ENCODE data around the gene THRAP3.
"Not testable (repeated sequence)": the region's sequence is repeated elsewhere in the genome, so short reads cannot be mapped to it uniquely, and the experiment has no call there.

Gene THRAP3, protein sequence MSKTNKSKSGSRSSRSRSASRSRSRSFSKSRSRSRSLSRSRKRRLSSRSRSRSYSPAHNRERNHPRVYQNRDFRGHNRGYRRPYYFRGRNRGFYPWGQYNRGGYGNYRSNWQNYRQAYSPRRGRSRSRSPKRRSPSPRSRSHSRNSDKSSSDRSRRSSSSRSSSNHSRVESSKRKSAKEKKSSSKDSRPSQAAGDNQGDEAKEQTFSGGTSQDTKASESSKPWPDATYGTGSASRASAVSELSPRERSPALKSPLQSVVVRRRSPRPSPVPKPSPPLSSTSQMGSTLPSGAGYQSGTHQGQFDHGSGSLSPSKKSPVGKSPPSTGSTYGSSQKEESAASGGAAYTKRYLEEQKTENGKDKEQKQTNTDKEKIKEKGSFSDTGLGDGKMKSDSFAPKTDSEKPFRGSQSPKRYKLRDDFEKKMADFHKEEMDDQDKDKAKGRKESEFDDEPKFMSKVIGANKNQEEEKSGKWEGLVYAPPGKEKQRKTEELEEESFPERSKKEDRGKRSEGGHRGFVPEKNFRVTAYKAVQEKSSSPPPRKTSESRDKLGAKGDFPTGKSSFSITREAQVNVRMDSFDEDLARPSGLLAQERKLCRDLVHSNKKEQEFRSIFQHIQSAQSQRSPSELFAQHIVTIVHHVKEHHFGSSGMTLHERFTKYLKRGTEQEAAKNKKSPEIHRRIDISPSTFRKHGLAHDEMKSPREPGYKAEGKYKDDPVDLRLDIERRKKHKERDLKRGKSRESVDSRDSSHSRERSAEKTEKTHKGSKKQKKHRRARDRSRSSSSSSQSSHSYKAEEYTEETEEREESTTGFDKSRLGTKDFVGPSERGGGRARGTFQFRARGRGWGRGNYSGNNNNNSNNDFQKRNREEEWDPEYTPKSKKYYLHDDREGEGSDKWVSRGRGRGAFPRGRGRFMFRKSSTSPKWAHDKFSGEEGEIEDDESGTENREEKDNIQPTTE

GRCh38 chr1:36223996-36224536 is at the start of gene THRAP3:
THRAP3 (plus strand) TSS chr1:36224443; CDS start chr1:36282564, 58,121 bp downstream.
- ATAC-seq (ENCODE audit: low read depth): peak; percentile 83
- peaks cover 22% of the 10 kb centered on the region for H3K4me1 Mint-ChIP-seq
- peaks cover 8% of the 10 kb centered on the region for H3K36me3 Mint-ChIP-seq
- no peaks in the 10 kb centered on the region for H3K27me3 Mint-ChIP-seq
- peak within 1 kb of the TSS; percentile 100 for H3K27ac Mint-ChIP-seq
- peak; percentile 97 to 99 for DNase-seq (ENCODE audit: low spot score in 2 of 2)
- H3K9me3 Mint-ChIP-seq: no peaks in the 10 kb centered on the region
- H3K4me3 Mint-ChIP-seq: peak within 1 kb of the TSS; percentile 99

DNA sequence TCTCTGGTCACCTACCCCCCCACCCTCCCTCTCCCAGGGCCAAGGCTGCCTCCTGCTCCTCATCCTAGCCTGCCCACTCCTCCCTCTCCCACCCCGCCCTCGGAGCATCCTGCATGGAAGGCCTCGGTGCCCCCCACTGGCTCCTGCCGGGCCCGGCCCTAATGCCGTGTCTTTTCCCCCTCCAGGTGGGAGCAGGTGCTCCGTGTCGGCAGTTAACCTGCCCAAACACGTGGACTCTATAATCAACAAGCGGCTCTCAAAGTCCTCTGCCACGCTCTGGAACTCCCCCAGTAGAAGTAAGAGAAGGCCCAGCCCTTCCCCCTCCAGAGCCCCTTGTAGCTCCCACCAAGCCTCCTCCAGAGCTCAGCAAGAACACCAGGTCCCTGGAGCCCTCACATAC is 49.5 kb upstream of the THRAP3 start:
- Mint-ChIP-seq H3K36me3 (peaks cover 28% of the 10 kb centered on the region), H3K27me3 (no peaks in the 10 kb centered on the region), H3K4me3 (peak overlapping the region; percentile 43), H3K27ac (peak overlapping the region; percentile 76), H3K4me1 (peaks cover 15% of the 10 kb centered on the region), H3K9me3 (no peaks in the 10 kb centered on the region)
- ATAC-seq (ENCODE audit: low read depth) (no peak), DNase-seq (ENCODE audit: low spot score in 2 of 2) (no peak)

GRCh38 chr1:36175137-36176095 is 48.8 kb upstream of the THRAP3 start:
- Mint-ChIP-seq H3K4me3 (peak overlapping the region; percentile 43), H3K4me1 (peaks cover 13% of the 10 kb centered on the region), H3K9me3 (no peaks in the 10 kb centered on the region), H3K27me3 (no peaks in the 10 kb centered on the region), H3K27ac (peak overlapping the region; percentile 76), H3K36me3 (peaks cover 35% of the 10 kb centered on the region)
- ATAC-seq (ENCODE audit: low read depth) (peak; percentile 80), DNase-seq (ENCODE audit: low spot score in 2 of 2) (no peak)

GRCh38 chr1:36176106-36176949 is 47.9 kb upstream of the THRAP3 start:
- Mint-ChIP-seq H3K27me3 (no peaks in the 10 kb centered on the region), H3K9me3 (no peaks in the 10 kb centered on the region), H3K27ac (no peak overlapping the region), H3K36me3 (peaks cover 39% of the 10 kb centered on the region), H3K4me1 (peaks cover 13% of the 10 kb centered on the region), H3K4me3 (no peak overlapping the region)
- ATAC-seq (ENCODE audit: low read depth) (no peak), DNase-seq (ENCODE audit: low spot score in 2 of 2) (no peak)

GRCh38 chr1:36177589-36178431 is 46.4 kb upstream of the THRAP3 start:
- Mint-ChIP-seq H3K27me3 (no peaks in the 10 kb centered on the region), H3K9me3 (no peaks in the 10 kb centered on the region), H3K4me3 (no peak overlapping the region), H3K36me3 (peaks cover 34% of the 10 kb centered on the region), H3K4me1 (peaks cover 13% of the 10 kb centered on the region), H3K27ac (no peak overlapping the region)
- ATAC-seq (ENCODE audit: low read depth) (no peak), DNase-seq (ENCODE audit: low spot score in 2 of 2) (no peak)

- Mint-ChIP-seq H3K4me1 (peaks cover 13% of the 10 kb centered on the region), H3K36me3 (peaks cover 30% of the 10 kb centered on the region), H3K4me3 (no peak overlapping the region), H3K9me3 (no peaks in the 10 kb centered on the region), H3K27me3 (no peaks in the 10 kb centered on the region), H3K27ac (no peak overlapping the region)
- ATAC-seq (ENCODE audit: low read depth) (no peak), DNase-seq (ENCODE audit: low spot score in 2 of 2) (no peak)
Observed at GRCh38 chr1:36178471-36179219, 45.6 kb upstream of the THRAP3 start.

GRCh38 chr1:36179220-36179600 is 45.0 kb upstream of the THRAP3 start:
- DNase-seq (ENCODE audit: low spot score in 2 of 2): no peak
- no peak for ATAC-seq (ENCODE audit: low read depth)
- Mint-ChIP-seq H3K27ac (no peak overlapping the region), H3K9me3 (no peaks in the 10 kb centered on the region), H3K4me3 (no peak overlapping the region), H3K4me1 (peaks cover 8% of the 10 kb centered on the region), H3K36me3 (peaks cover 25% of the 10 kb centered on the region), H3K27me3 (no peaks in the 10 kb centered on the region)

DNA sequence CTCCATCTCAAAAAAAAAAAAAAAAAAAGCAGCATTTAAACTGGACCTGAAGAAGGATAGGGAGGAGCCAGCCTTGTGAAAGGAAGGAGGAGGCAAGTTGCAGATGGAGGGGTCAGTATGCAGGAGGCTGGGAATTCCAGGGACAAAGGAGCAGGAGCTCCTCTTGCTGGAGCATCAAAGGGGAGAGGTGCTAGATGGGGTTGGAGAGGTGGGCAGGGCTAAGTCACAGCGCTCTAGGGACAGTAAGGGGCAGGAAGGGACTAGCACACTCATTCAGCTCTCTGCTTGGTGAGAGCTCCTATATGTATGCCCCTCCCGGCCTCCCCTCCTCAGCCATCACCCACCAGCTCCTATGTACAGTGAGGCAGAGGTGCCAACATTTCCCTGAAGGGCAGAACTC is 41.5 kb upstream of the THRAP3 start:
- no peaks in the 10 kb centered on the region for H3K9me3 Mint-ChIP-seq
- peaks cover 19% of the 10 kb centered on the region for H3K36me3 Mint-ChIP-seq
- peak overlapping the region; percentile 42 for H3K27ac Mint-ChIP-seq
- H3K4me3 Mint-ChIP-seq: no peak overlapping the region
- no peaks in the 10 kb centered on the region for H3K27me3 Mint-ChIP-seq
- ATAC-seq (ENCODE audit: low read depth) (no peak), DNase-seq (ENCODE audit: low spot score in 2 of 2) (no peak)
- no peaks in the 10 kb centered on the region for H3K4me1 Mint-ChIP-seq

DNA sequence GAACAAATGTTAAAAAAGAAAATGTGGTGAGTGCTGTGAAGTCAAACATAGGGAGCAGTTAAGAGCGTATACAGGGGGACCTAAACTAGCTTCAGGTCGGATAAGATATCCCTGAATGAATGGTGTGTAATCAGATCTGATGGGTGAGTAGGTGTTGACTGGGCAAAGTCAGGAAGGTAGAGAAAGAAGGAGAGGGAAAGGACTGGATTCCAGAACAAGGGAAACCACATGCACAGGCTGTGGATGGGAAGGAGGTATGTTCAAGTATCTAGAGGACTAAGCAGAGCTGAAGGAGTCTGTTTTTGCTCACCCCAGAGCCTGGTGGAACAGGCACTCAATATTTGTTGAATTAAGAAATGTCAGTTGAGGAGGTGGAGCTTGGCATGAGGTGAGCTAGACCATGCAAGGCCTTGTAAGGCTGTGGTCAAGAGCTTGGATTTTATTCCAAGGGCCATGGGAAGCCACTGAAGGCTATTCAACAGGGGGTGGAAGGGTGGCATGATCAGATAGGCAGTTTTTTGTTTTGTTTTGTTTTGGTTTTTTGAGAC is 40.9 kb upstream of the THRAP3 start:
- no peak for ATAC-seq (ENCODE audit: low read depth)
- H3K27me3 Mint-ChIP-seq: no peaks in the 10 kb centered on the region
- peak overlapping the region; percentile 1 for H3K27ac Mint-ChIP-seq
- peaks cover 4% of the 10 kb centered on the region for H3K4me1 Mint-ChIP-seq
- H3K9me3 Mint-ChIP-seq: no peaks in the 10 kb centered on the region
- no peak for DNase-seq (ENCODE audit: low spot score in 2 of 2)
- H3K36me3 Mint-ChIP-seq: peaks cover 18% of the 10 kb centered on the region
- no peak overlapping the region for H3K4me3 Mint-ChIP-seq

GRCh38 chr1:36187800-36188593 is 36.2 kb upstream of the THRAP3 start:
- Mint-ChIP-seq H3K4me3 (no peak overlapping the region), H3K27ac (peak overlapping the region; percentile 6), H3K4me1 (peaks cover 4% of the 10 kb centered on the region), H3K27me3 (no peaks in the 10 kb centered on the region), H3K9me3 (no peaks in the 10 kb centered on the region), H3K36me3 (no peaks in the 10 kb centered on the region)
- DNase-seq (ENCODE audit: low spot score in 2 of 2): peak; percentile 64 to 73
- ATAC-seq (ENCODE audit: low read depth): peak; percentile 98

- H3K27ac Mint-ChIP-seq; H3K36me3 Mint-ChIP-seq; H3K9me3 Mint-ChIP-seq; DNase-seq (ENCODE audit: low spot score in 2 of 2); ATAC-seq (ENCODE audit: low read depth); H3K27me3 Mint-ChIP-seq; H3K4me3 Mint-ChIP-seq; H3K4me1 Mint-ChIP-seq: not testable (repeated sequence)
Observed at GRCh38 chr1:36196805-36197204, 27.4 kb upstream of the THRAP3 start.

All from memory B cell (primary cell).